Non-pigmented ciliary epithelial cell (primary cell): Measurements from ENCODE around the gene TMEM245.
"Not testable (repeated sequence)": the region's sequence is repeated elsewhere in the genome, so short reads cannot be mapped to it uniquely, and the experiment has no call there.

Experiments used
- DNase-seq: peaks from one replicate; pipeline ENCODE4 v3.0.0-alpha.2; 2010; ENCODE audit warnings: low read depth

The TMEM245 gene

GRCh38 chr9:108983885-108984284, 135.9 kb downstream of the TMEM245 start:
- DNase-seq: no peak

- no peak for DNase-seq
Measured at GRCh38 chr9:108980893-108981292, 138.9 kb downstream of the TMEM245 start.

GRCh38 chr9:108978205-108978604, 141.5 kb downstream of the TMEM245 start:
- no peak for DNase-seq

GRCh38 chr9:108973895-108974294, 145.9 kb downstream of the TMEM245 start:
- DNase-seq: no peak

GRCh38 chr9:108972626-108973209, 147.0 kb downstream of the TMEM245 start:
- no peak for DNase-seq

- no peak for DNase-seq
Measured at GRCh38 chr9:108972186-108972585, 147.6 kb downstream of the TMEM245 start.

GRCh38 chr9:108971392-108971791, 148.4 kb downstream of the TMEM245 start:
- DNase-seq: not testable (repeated sequence)

GRCh38 chr9:108967916-108968315, 151.8 kb downstream of the TMEM245 start:
- no peak for DNase-seq
